ENCODE data around the gene ARHGEF10L. TPM values are rescaled to one million over a fixed set of nuclear protein-coding genes. Genes with fewer than 3 reads are reported as not detected.

Gene ARHGEF10L
- total RNA-seq, 1 donor from 2014 or later, result 16.7 TPM

- Histone ChIP-seq H3K4me3 (ENCODE audit: low read length in 3 of 3) (no peak overlapping the region), H3K9ac (ENCODE audit: low read depth in 1 of 3, low read length in 3 of 3) (no peak overlapping the region), H3K9me3 (ENCODE audit: control insufficient read depth in 3 of 3, low read length in 3 of 3) (no peaks in the 10 kb centered on the region), H3K27ac (ENCODE audit: low read depth, low read length) (no peak overlapping the region), H3K27me3 (ENCODE audit: control insufficient read depth in 3 of 3, insufficient read depth in 3 of 3, low read length in 3 of 3) (peaks cover 4 to 19% (median 17%) of the 10 kb centered on the region in 3 donors), H3K36me3 (ENCODE audit: control insufficient read depth in 3 of 3, insufficient read depth in 3 of 3, low read length in 3 of 3) (no peaks in the 10 kb centered on the region), H3K4me1 (ENCODE audit: control insufficient read depth in 3 of 3, insufficient read depth in 3 of 3, low read length in 3 of 3) (no peaks in the 10 kb centered on the region)
Measured at GRCh38 chr1:17725811-17726582, 186.5 kb downstream of the ARHGEF10L start.

- Histone ChIP-seq H3K27ac (ENCODE audit: low read depth, low read length) (no peak overlapping the region), H3K4me3 (ENCODE audit: low read length in 3 of 3) (no peak overlapping the region), H3K27me3 (ENCODE audit: control insufficient read depth in 3 of 3, insufficient read depth in 3 of 3, low read length in 3 of 3) (peaks cover 4 to 18% (median 14%) of the 10 kb centered on the region in 3 donors), H3K9me3 (ENCODE audit: control insufficient read depth in 3 of 3, low read length in 3 of 3) (no peaks in the 10 kb centered on the region), H3K36me3 (ENCODE audit: control insufficient read depth in 3 of 3, insufficient read depth in 3 of 3, low read length in 3 of 3) (no peaks in the 10 kb centered on the region), H3K9ac (ENCODE audit: low read depth in 1 of 3, low read length in 3 of 3) (no peak overlapping the region), H3K4me1 (ENCODE audit: control insufficient read depth in 3 of 3, insufficient read depth in 3 of 3, low read length in 3 of 3) (no peaks in the 10 kb centered on the region)
Measured at GRCh38 chr1:17728123-17728712, 188.7 kb downstream of the ARHGEF10L start.

- H3K4me1 ChIP-seq (ENCODE audit: control insufficient read depth in 3 of 3, insufficient read depth in 3 of 3, low read length in 3 of 3), result no peaks in the 10 kb centered on the region
- H3K9me3 ChIP-seq (ENCODE audit: control insufficient read depth in 3 of 3, low read length in 3 of 3), result no peaks in the 10 kb centered on the region
- H3K27me3 ChIP-seq (ENCODE audit: control insufficient read depth in 3 of 3, insufficient read depth in 3 of 3, low read length in 3 of 3), result peaks cover 0 to 18% (median 13%) of the 10 kb centered on the region in 3 donors
Measured at GRCh38 chr1:17729248-17729647, 189.8 kb downstream of the ARHGEF10L start.

GRCh38 chr1:17729909-17730308 lies 190.4 kb downstream of the ARHGEF10L start:
- Histone ChIP-seq H3K36me3 (ENCODE audit: control insufficient read depth in 3 of 3, insufficient read depth in 3 of 3, low read length in 3 of 3) (no peaks in the 10 kb centered on the region), H3K9me3 (ENCODE audit: control insufficient read depth in 3 of 3, low read length in 3 of 3) (no peaks in the 10 kb centered on the region), H3K9ac (ENCODE audit: low read depth in 1 of 3, low read length in 3 of 3) (no peak overlapping the region), H3K4me3 (ENCODE audit: low read length in 3 of 3) (no peak overlapping the region), H3K4me1 (ENCODE audit: control insufficient read depth in 3 of 3, insufficient read depth in 3 of 3, low read length in 3 of 3) (no peaks in the 10 kb centered on the region), H3K27me3 (ENCODE audit: control insufficient read depth in 3 of 3, insufficient read depth in 3 of 3, low read length in 3 of 3) (peaks cover 0 to 19% (median 13%) of the 10 kb centered on the region in 3 donors), H3K27ac (ENCODE audit: low read depth, low read length) (no peak overlapping the region)

More at GRCh38 chr1:17729248-17729647, 189.8 kb downstream of the ARHGEF10L start:
- no peak overlapping the region for H3K27ac ChIP-seq (ENCODE audit: low read depth, low read length)
- no peaks in the 10 kb centered on the region for H3K36me3 ChIP-seq (ENCODE audit: control insufficient read depth in 3 of 3, insufficient read depth in 3 of 3, low read length in 3 of 3)
- no peak overlapping the region for H3K9ac ChIP-seq (ENCODE audit: low read depth in 1 of 3, low read length in 3 of 3)
- no peak overlapping the region for H3K4me3 ChIP-seq (ENCODE audit: low read length in 3 of 3)

- H3K36me3 ChIP-seq (ENCODE audit: control insufficient read depth in 3 of 3, insufficient read depth in 3 of 3, low read length in 3 of 3), result no peaks in the 10 kb centered on the region
- no peaks in the 10 kb centered on the region for H3K9me3 ChIP-seq (ENCODE audit: control insufficient read depth in 3 of 3, low read length in 3 of 3)
- no peaks in the 10 kb centered on the region for H3K4me1 ChIP-seq (ENCODE audit: control insufficient read depth in 3 of 3, insufficient read depth in 3 of 3, low read length in 3 of 3)
- no peak overlapping the region for H3K4me3 ChIP-seq (ENCODE audit: low read length in 3 of 3)
- H3K9ac ChIP-seq (ENCODE audit: low read depth in 1 of 3, low read length in 3 of 3), result no peak overlapping the region
- H3K27ac ChIP-seq (ENCODE audit: low read depth, low read length), result no peak overlapping the region
- peaks cover 2 to 27% (median 19%) of the 10 kb centered on the region in 3 donors for H3K27me3 ChIP-seq (ENCODE audit: control insufficient read depth in 3 of 3, insufficient read depth in 3 of 3, low read length in 3 of 3)
Measured at GRCh38 chr1:17731460-17731859, 192.0 kb downstream of the ARHGEF10L start.

- Histone ChIP-seq H3K36me3 (ENCODE audit: control insufficient read depth in 3 of 3, insufficient read depth in 3 of 3, low read length in 3 of 3) (no peaks in the 10 kb centered on the region), H3K4me1 (ENCODE audit: control insufficient read depth in 3 of 3, insufficient read depth in 3 of 3, low read length in 3 of 3) (no peaks in the 10 kb centered on the region), H3K9ac (ENCODE audit: low read depth in 1 of 3, low read length in 3 of 3) (no peak overlapping the region), H3K9me3 (ENCODE audit: control insufficient read depth in 3 of 3, low read length in 3 of 3) (no peaks in the 10 kb centered on the region), H3K4me3 (ENCODE audit: low read length in 3 of 3) (no peak overlapping the region), H3K27me3 (ENCODE audit: control insufficient read depth in 3 of 3, insufficient read depth in 3 of 3, low read length in 3 of 3) (peaks cover 2 to 36% (median 29%) of the 10 kb centered on the region in 3 donors), H3K27ac (ENCODE audit: low read depth, low read length) (no peak overlapping the region)
Measured at GRCh38 chr1:17732475-17732874, 193.0 kb downstream of the ARHGEF10L start.

- Histone ChIP-seq H3K4me3 (ENCODE audit: low read length in 3 of 3) (no peak overlapping the region), H3K9ac (ENCODE audit: low read depth in 1 of 3, low read length in 3 of 3) (no peak overlapping the region), H3K9me3 (ENCODE audit: control insufficient read depth in 3 of 3, low read length in 3 of 3) (no peaks in the 10 kb centered on the region), H3K36me3 (ENCODE audit: control insufficient read depth in 3 of 3, insufficient read depth in 3 of 3, low read length in 3 of 3) (no peaks in the 10 kb centered on the region), H3K4me1 (ENCODE audit: control insufficient read depth in 3 of 3, insufficient read depth in 3 of 3, low read length in 3 of 3) (no peaks in the 10 kb centered on the region), H3K27me3 (ENCODE audit: control insufficient read depth in 3 of 3, insufficient read depth in 3 of 3, low read length in 3 of 3) (peaks cover 2 to 37% (median 29%) of the 10 kb centered on the region in 3 donors), H3K27ac (ENCODE audit: low read depth, low read length) (no peak overlapping the region)
Measured at GRCh38 chr1:17733661-17734060, 194.2 kb downstream of the ARHGEF10L start.

- no peak overlapping the region for H3K9ac ChIP-seq (ENCODE audit: low read depth in 1 of 3, low read length in 3 of 3)
- H3K27me3 ChIP-seq (ENCODE audit: control insufficient read depth in 3 of 3, insufficient read depth in 3 of 3, low read length in 3 of 3), result peaks cover 2 to 34% (median 27%) of the 10 kb centered on the region in 3 donors
- H3K36me3 ChIP-seq (ENCODE audit: control insufficient read depth in 3 of 3, insufficient read depth in 3 of 3, low read length in 3 of 3), result no peaks in the 10 kb centered on the region
- no peak overlapping the region for H3K4me3 ChIP-seq (ENCODE audit: low read length in 3 of 3)
- no peaks in the 10 kb centered on the region for H3K9me3 ChIP-seq (ENCODE audit: control insufficient read depth in 3 of 3, low read length in 3 of 3)
- H3K4me1 ChIP-seq (ENCODE audit: control insufficient read depth in 3 of 3, insufficient read depth in 3 of 3, low read length in 3 of 3), result no peaks in the 10 kb centered on the region
- no peak overlapping the region for H3K27ac ChIP-seq (ENCODE audit: low read depth, low read length)
Measured at GRCh38 chr1:17734609-17735008, 195.1 kb downstream of the ARHGEF10L start.

GRCh38 chr1:17735348-17735747 lies 195.8 kb downstream of the ARHGEF10L start:
- no peak overlapping the region for H3K27ac ChIP-seq (ENCODE audit: low read depth, low read length)
- no peaks in the 10 kb centered on the region for H3K4me1 ChIP-seq (ENCODE audit: control insufficient read depth in 3 of 3, insufficient read depth in 3 of 3, low read length in 3 of 3)
- H3K9ac ChIP-seq (ENCODE audit: low read depth in 1 of 3, low read length in 3 of 3), result no peak overlapping the region
- H3K36me3 ChIP-seq (ENCODE audit: control insufficient read depth in 3 of 3, insufficient read depth in 3 of 3, low read length in 3 of 3), result no peaks in the 10 kb centered on the region
- no peaks in the 10 kb centered on the region for H3K9me3 ChIP-seq (ENCODE audit: control insufficient read depth in 3 of 3, low read length in 3 of 3)
- H3K27me3 ChIP-seq (ENCODE audit: control insufficient read depth in 3 of 3, insufficient read depth in 3 of 3, low read length in 3 of 3), result peaks cover 2 to 36% (median 32%) of the 10 kb centered on the region in 3 donors
- no peak overlapping the region for H3K4me3 ChIP-seq (ENCODE audit: low read length in 3 of 3)

GRCh38 chr1:17735793-17736192 lies 196.3 kb downstream of the ARHGEF10L start:
- no peaks in the 10 kb centered on the region for H3K36me3 ChIP-seq (ENCODE audit: control insufficient read depth in 3 of 3, insufficient read depth in 3 of 3, low read length in 3 of 3)
- H3K27ac ChIP-seq (ENCODE audit: low read depth, low read length), result no peak overlapping the region
- H3K4me3 ChIP-seq (ENCODE audit: low read length in 3 of 3), result no peak overlapping the region
- H3K9ac ChIP-seq (ENCODE audit: low read depth in 1 of 3, low read length in 3 of 3), result no peak overlapping the region
- no peaks in the 10 kb centered on the region for H3K9me3 ChIP-seq (ENCODE audit: control insufficient read depth in 3 of 3, low read length in 3 of 3)
- H3K4me1 ChIP-seq (ENCODE audit: control insufficient read depth in 3 of 3, insufficient read depth in 3 of 3, low read length in 3 of 3), result no peaks in the 10 kb centered on the region
- H3K27me3 ChIP-seq (ENCODE audit: control insufficient read depth in 3 of 3, insufficient read depth in 3 of 3, low read length in 3 of 3), result peaks cover 6 to 40% (median 32%) of the 10 kb centered on the region in 3 donors
